GM12878 (cell line): Measurements from ENCODE around the gene EHD2. TPM values are rescaled to one million over a fixed set of nuclear protein-coding genes. Genes with fewer than 3 reads are reported as not detected.

Source experiments
- ATAC-seq: fragments of 200-7000 bp; cut with Tn5 transposase; 3 replicates; pipeline ENCODE4 v1.9.1; 2020; ENCODE audit warnings: mild to moderate bottlenecking, moderate library complexity
- BruUV-seq: library from RNA; stranded (reverse); fragments of 400-500 nt; replicated peaks from 2 replicates; lab custom pipeline; 2021; lab: Mats Ljungman, UMichigan
- CTCF ChIA-PET: fragments of 300-600 bp; sonication (Branson Sonifier 250); formaldehyde crosslinking; extraction: SDS; loops from one replicate; lab custom pipeline; 2021; ENCODE audit warnings: inconsistent platforms; lab: Yijun Ruan, JAX
- POLR2A ChIA-PET: fragments of 350-600 bp; formaldehyde crosslinking; extraction: SDS; loops from one replicate; lab custom pipeline; 2021; ENCODE audit warnings: inconsistent platforms; lab: Charles Lee
- RAD21 ChIA-PET: fragments of 300-600 bp; sonication (Branson Sonifier 250); formaldehyde crosslinking; loops from one replicate; lab custom pipeline; 2023; ENCODE audit warnings: antibody characterized with exemption; ENCODE audit not compliant: unreplicated experiment; lab: Charles Lee
- SMC1A ChIA-PET: fragments of 300-600 bp; sonication (Branson Sonifier 250); formaldehyde crosslinking; loops from one replicate; lab custom pipeline; 2023; ENCODE audit not compliant: unreplicated experiment, uncharacterized antibody; lab: Charles Lee
- DNase-seq: peaks from one replicate; pipeline ENCODE4 v3.0.0-alpha.2; 2011; ENCODE audit warnings: low read depth, low spot score
- FAIRE-seq: peaks from 3 replicates; lab custom pipeline; 2011; peaks lifted over from hg19 to GRCh38; lab: Jason Lieb, UNC
- H2AFZ ChIP-seq: 2 replicates; pipeline ENCODE4 v1.6.0; 2011; ENCODE audit warnings: low read depth, low read length, control low read depth; ENCODE audit not compliant: control insufficient read depth
- H3K27ac ChIP-seq: 2 replicates; pipeline ENCODE4 v1.5.1; 2011; ENCODE audit warnings: control low read depth; ENCODE audit not compliant: control insufficient read depth, insufficient read depth
- H3K27me3 ChIP-seq, 2 experiments: replicated peaks in 1 of 2; 2 replicates each; pipeline versions ENCODE4 v1.6.0 to v1.6.1; 2011; ENCODE audit warnings: low read length in 1 of 2; ENCODE audit not compliant: control insufficient read depth in 2 of 2, insufficient read depth in 2 of 2
- H3K36me3 ChIP-seq, 2 experiments: 2 replicates each; pipeline ENCODE4 v1.5.1; 2011; ENCODE audit warnings: low read length in 1 of 2; ENCODE audit not compliant: control insufficient read depth in 2 of 2, insufficient read depth in 2 of 2
- H3K4me1 ChIP-seq: 2 replicates; pipeline ENCODE4 v1.6.1; 2011; ENCODE audit warnings: mild to moderate bottlenecking, low read length, moderate library complexity, mixed read lengths; ENCODE audit not compliant: control insufficient read depth, insufficient read depth
- H3K4me2 ChIP-seq: 2 replicates; pipeline ENCODE4 v1.6.0; 2011; ENCODE audit warnings: control low read depth; ENCODE audit not compliant: control insufficient read depth, insufficient read depth
- H3K4me3 ChIP-seq: fragments of 200-600 bp; sonication (generic); 2 replicates; pipeline ENCODE4 v1.5.1; 2016
- H3K79me2 ChIP-seq: 2 replicates; pipeline ENCODE4 v1.6.0; 2011; ENCODE audit warnings: low read length; ENCODE audit not compliant: control insufficient read depth, insufficient read depth
- H3K9ac ChIP-seq: 2 replicates; pipeline ENCODE4 v1.8.0; 2011; ENCODE audit warnings: low read length, control low read depth, mixed read lengths; ENCODE audit not compliant: control insufficient read depth, insufficient read depth
- H3K9me3 ChIP-seq: replicated peaks from 3 replicates; pipeline ENCODE4 v1.5.1; 2011; ENCODE audit warnings: mild to moderate bottlenecking, low read length; ENCODE audit not compliant: control insufficient read depth, insufficient read depth
- H4K20me1 ChIP-seq: 2 replicates; pipeline ENCODE4 v1.6.0; 2011; ENCODE audit not compliant: control insufficient read depth, insufficient read depth
- CUX1 ChIP-seq: IDR thresholded peaks from 2 replicates; pipeline ENCODE4 v1.6.1; 2012; ENCODE audit warnings: improper control_type of control experiment, low read depth, low read length; ENCODE audit not compliant: insufficient replicate concordance
- ETV6 ChIP-seq, 2 experiments: fragments of 450-650 bp in 1 of 2; IDR thresholded peaks in 1 of 2; conservative IDR thresholded peaks in 1 of 2; 2 replicates each; pipeline ENCODE4 v1.6.1; 2014; ENCODE audit warnings: antibody characterized with exemption in 1 of 2, borderline replicate concordance in 1 of 2, low read depth in 1 of 2, mild to moderate bottlenecking in 1 of 2, moderate library complexity in 1 of 2
- NFIC ChIP-seq: IDR thresholded peaks from 2 replicates; pipeline ENCODE4 v1.6.1; 2012; ENCODE audit warnings: low read depth, mild to moderate bottlenecking, inconsistent platforms, low read length, moderate library complexity
- POLR2A ChIP-seq: IDR thresholded peaks from 2 replicates; pipeline ENCODE4 v1.6.1; 2011; ENCODE audit warnings: low read depth, mild to moderate bottlenecking, low read length
- PRDM15 ChIP-seq: fragments of 450-650 bp; formaldehyde crosslinking; IDR thresholded peaks from 2 replicates; pipeline ENCODE4 v1.4.0; 2020; ENCODE audit warnings: mild to moderate bottlenecking, moderate library complexity
- WGBS: methylation state at CpG from one replicate; pipeline ENCODE4 v1.1.6; 2016; ENCODE audit warnings: low lambda C conversion rate; ENCODE audit not compliant: insufficient replicate concordance, insufficient coverage; ENCODE audit errors: missing lambda C conversion rate; 5-methylcytosine and 5-hydroxymethylcytosine counted together
- in situ Hi-C: fragments of 300-500 bp; cut with MboI; formaldehyde crosslinking; loops from 9 replicates; pipeline ENCODE4 v1.14.3; 2018; ENCODE audit warnings: mixed read lengths
- intact Hi-C: fragments of 100-400 bp; cut with micrococcal nuclease; formaldehyde crosslinking; loops from one replicate; pipeline ENCODE4 v1.14.2; 2022; ENCODE audit not compliant: unreplicated experiment
- polyA plus RNA-seq, 11 experiments: library from polyadenylated mRNA; depleted of rRNA in 4 of 11; unstranded in 6 of 11; stranded (reverse) in 5 of 11; fragments of >200 nt; fragmentation: Nextera tagmentation in 4 of 11; fragmentation: Illumina TruSeq in 1 of 11; extraction: Ambion mirVana in 4 of 11; extraction: Trizol in 1 of 11; gene quantifications; 1 replicate in 1 of 11; 2 replicates in 10 of 11; pipeline versions ENCODE4 v1.2.1 to v1.2.3, GENCODE V29; 2011 to 2016; ENCODE audit warnings: inconsistent platforms in 2 of 11, missing spikeins in 2 of 11, low read depth in 1 of 11
- total RNA-seq, 4 experiments: library from RNA; depleted of rRNA in 3 of 4; stranded (reverse); fragments of >200 nt in 3 of 4; fragmentation: Illumina TruSeq in 1 of 4; extraction: Trizol in 1 of 4; gene quantifications; 2 replicates each; pipeline versions ENCODE4 v1.2.1 to v1.2.3, GENCODE V29; 2013 to 2021

EHD2 gene
- total and polyA plus RNA-seq, 10 of the 15 experiments (the other 5 are each of a cell fraction or from before 2014, with no cell fraction given) = 0.12 to 0.24 (median 0.23) TPM; not detected in 7

- no peak for ATAC-seq
- in situ Hi-C loops = no loop called here
- no peak overlapping the region for H3K9ac ChIP-seq
- TSS peak; percentile 70 for BruUV-seq
- TF ChIP-seq POLR2A (0 out of 2 replicates have a peak, but pooled peaks have one; percentile 32), PRDM15 (no peak)
- no peak overlapping the region for H3K4me3 ChIP-seq
- CTCF ChIA-PET = interaction anchor here (8.3 kb wide), 1 partner anchor 266 kb away, joined by 163 read pairs; no protein-coding TSS in a partner anchor
- H3K4me1 ChIP-seq = no peaks in the 10 kb centered on the region
- no peaks in the 10 kb centered on the region for H3K79me2 ChIP-seq
- SMC1A ChIA-PET = no interaction called here
- H2AFZ ChIP-seq = no peak overlapping the region
- no peak for FAIRE-seq
- no peak overlapping the region for H3K4me2 ChIP-seq
- no peaks in the 10 kb centered on the region for H3K9me3 ChIP-seq
- H3K36me3 ChIP-seq = peaks cover 0 to 2% of the 10 kb centered on the region in 2 experiments; a peak in 3 of 4 replicates
- POLR2A ChIA-PET = no interaction called here
- RAD21 ChIA-PET = no interaction called here
- no peak for DNase-seq
- H4K20me1 ChIP-seq = no peaks in the 10 kb centered on the region
- H3K27me3 ChIP-seq = no peaks in the 10 kb centered on the region
- 99% methylated on average over 18 of the region's 18 CpGs for WGBS
- H3K27ac ChIP-seq = no peak overlapping the region
- intact Hi-C loops = loop anchor here (10.0 kb wide), 1 partner anchor 418 kb away; no protein-coding TSS in a partner anchor
These were observed 10.6 kb upstream of the EHD2 start for GRCh38 chr19:47702671-47703070.

GRCh38 chr19:47703301-47703700, 9.9 kb upstream of the EHD2 start:
- ChIA-PET SMC1A (interaction anchor here (5.5 kb wide), 1 partner anchor 268 kb away, joined by 49 read pairs; no protein-coding TSS in a partner anchor), POLR2A (no interaction called here), CTCF (interaction anchor here (8.3 kb wide), 1 partner anchor 267 kb away, joined by 163 read pairs; no protein-coding TSS in a partner anchor), RAD21 (interaction anchor here (0.6 kb wide), 1 partner anchor 188 kb away, joined by 3 read pairs; no protein-coding TSS in a partner anchor)
- no peaks in the 10 kb centered on the region for H3K79me2 ChIP-seq
- FAIRE-seq (no peak), ATAC-seq (no peak), DNase-seq (no peak)
- no peaks in the 10 kb centered on the region for H3K4me1 ChIP-seq
- H3K27ac ChIP-seq = no peak overlapping the region
- H3K36me3 ChIP-seq = peaks cover 0 to 2% of the 10 kb centered on the region in 2 experiments; a peak in 3 of 4 replicates
- BruUV-seq = no TSS peak
- no peak overlapping the region for H2AFZ ChIP-seq
- H4K20me1 ChIP-seq = no peaks in the 10 kb centered on the region
- 100% methylated on average over 5 of the region's 5 CpGs for WGBS
- H3K4me3 ChIP-seq = no peak overlapping the region
- intact Hi-C loops (loop anchor here (10.0 kb wide), 1 partner anchor 418 kb away; no protein-coding TSS in a partner anchor), in situ Hi-C loops (no loop called here)
- H3K27me3 ChIP-seq = no peaks in the 10 kb centered on the region
- no peak overlapping the region for H3K9ac ChIP-seq
- H3K9me3 ChIP-seq = no peaks in the 10 kb centered on the region
- H3K4me2 ChIP-seq = no peak overlapping the region
- TF ChIP-seq CUX1 = no peak
- no peak for TF ChIP-seq NFIC
- TF ChIP-seq ETV6 (conservative IDR thresholded peaks at IDR 0.05 in 1 of 2, IDR thresholded peaks at IDR 0.05 in 1 of 2; ENCODE audit: borderline replicate concordance in 1 of 2, low read depth in 1 of 2) = no peak
